Mucosa of descending colon (tissue), 3 donors: ENCODE data around the gene ANKRD33B. TPM values are rescaled to one million over a fixed set of nuclear protein-coding genes. Genes with fewer than 3 reads are reported as not detected.

Source experiments
- ATAC-seq: fragments of 200-7000 bp; cut with Tn5 transposase; one replicate; pipeline ENCODE4 v1.9.1; 2020; ENCODE audit warnings: mild to moderate bottlenecking, moderate library complexity
- DNase-seq, 3 donors: peaks; one replicate each; pipeline ENCODE4 v3.0.0-alpha.2; 2020
- H3K36me3 ChIP-seq: fragments of 200-600 bp; one replicate; pipeline ENCODE4 v1.8.0; 2021; ENCODE audit warnings: low read depth, mild to moderate bottlenecking
- H3K4me1 ChIP-seq: fragments of 200-600 bp; one replicate; pipeline ENCODE4 v1.8.0; 2021; ENCODE audit warnings: low read depth, mild to moderate bottlenecking
- H3K4me3 ChIP-seq: fragments of 200-600 bp; one replicate; pipeline ENCODE4 v1.8.0; 2021; ENCODE audit warnings: mild to moderate bottlenecking
- H3K9me3 ChIP-seq: fragments of 200-600 bp; one replicate; pipeline ENCODE4 v1.8.0; 2021; ENCODE audit warnings: mild to moderate bottlenecking
- intact Hi-C, 2 donors: fragments of 100-400 bp; cut with DNase I in 1 of 2; cut with micrococcal nuclease in 1 of 2; formaldehyde crosslinking; loops; one replicate each; pipeline versions ENCODE4 v1.11.0 to v1.11.1; 2022; cut with DNase I, micrococcal nuclease
- total RNA-seq, 3 donors: library from RNA; stranded (reverse); fragmentation: NEBNext Ultra II Directional in 2 of 3; extraction: Animal tissue kit (Norgen Biotek cat#: 25700) in 2 of 3; gene quantifications; one replicate each; pipeline versions ENCODE4 v1.2.1 to v1.2.4, GENCODE V29; 2021 to 2023
- TF ChIP-seq, protein P1 (sequence below): fragments of 200-600 bp; IDR thresholded peaks from one replicate; pipeline ENCODE4 v1.8.0; 2022; ENCODE audit warnings: antibody characterized with exemption, mild to moderate bottlenecking
- donor health status: DM: no; HTN: no; CAD: no; lungs with moderate emphysema.
- donor health status: DM: no; HTN: no; CAD: no.
- donor health status: DM: no; HTN: yes; CAD: no.

Gene ANKRD33B
- total RNA-seq, 3 donors from 2014 or later = 0.96 to 3.3 (median 1.7) TPM

DNA sequence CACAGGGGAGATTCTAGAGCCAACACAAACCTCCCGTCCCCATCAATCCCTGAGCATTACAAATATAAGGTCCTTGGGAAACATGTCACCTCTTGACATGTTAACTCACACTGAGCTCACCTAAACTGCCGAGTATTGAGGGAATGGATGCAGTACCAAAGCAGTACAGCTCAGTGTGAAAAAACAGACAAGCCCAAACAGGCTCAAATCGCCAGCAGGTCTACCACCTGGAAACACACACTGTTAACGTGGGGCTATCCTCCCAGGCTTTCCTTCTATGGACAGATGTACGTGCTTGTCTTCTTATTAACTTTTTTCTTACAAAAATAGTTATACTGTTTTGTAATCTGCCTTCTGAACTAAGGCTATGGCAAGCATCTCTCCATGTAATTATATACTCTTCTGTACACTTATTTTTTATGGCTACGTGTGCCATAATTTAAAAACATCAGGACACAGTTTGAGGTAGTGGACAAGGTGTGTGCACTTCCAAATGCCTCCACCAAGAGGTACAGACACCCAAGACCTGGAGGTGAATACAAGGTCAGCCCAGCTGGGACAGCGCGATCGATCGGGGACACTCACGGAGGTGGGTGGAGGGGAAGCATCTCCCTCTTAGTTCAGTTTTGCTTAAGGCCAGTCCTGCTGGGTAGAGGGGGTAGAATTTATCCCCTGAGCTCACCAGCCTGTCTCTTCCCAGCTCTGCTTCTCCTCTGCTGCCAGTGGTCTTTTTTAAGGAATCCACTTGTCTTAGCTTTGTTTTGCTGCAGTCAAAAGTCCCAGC lies 120.6 kb downstream of the ANKRD33B start:
- no peaks in the 10 kb centered on the region for H3K4me1 ChIP-seq
- H3K4me3 ChIP-seq = no peak overlapping the region
- intact Hi-C loops = no loop called here
- no peak for DNase-seq
- ATAC-seq = no peak
- H3K36me3 ChIP-seq = no peaks in the 10 kb centered on the region
- no peaks in the 10 kb centered on the region for H3K9me3 ChIP-seq
- TF ChIP-seq, protein P1, sequence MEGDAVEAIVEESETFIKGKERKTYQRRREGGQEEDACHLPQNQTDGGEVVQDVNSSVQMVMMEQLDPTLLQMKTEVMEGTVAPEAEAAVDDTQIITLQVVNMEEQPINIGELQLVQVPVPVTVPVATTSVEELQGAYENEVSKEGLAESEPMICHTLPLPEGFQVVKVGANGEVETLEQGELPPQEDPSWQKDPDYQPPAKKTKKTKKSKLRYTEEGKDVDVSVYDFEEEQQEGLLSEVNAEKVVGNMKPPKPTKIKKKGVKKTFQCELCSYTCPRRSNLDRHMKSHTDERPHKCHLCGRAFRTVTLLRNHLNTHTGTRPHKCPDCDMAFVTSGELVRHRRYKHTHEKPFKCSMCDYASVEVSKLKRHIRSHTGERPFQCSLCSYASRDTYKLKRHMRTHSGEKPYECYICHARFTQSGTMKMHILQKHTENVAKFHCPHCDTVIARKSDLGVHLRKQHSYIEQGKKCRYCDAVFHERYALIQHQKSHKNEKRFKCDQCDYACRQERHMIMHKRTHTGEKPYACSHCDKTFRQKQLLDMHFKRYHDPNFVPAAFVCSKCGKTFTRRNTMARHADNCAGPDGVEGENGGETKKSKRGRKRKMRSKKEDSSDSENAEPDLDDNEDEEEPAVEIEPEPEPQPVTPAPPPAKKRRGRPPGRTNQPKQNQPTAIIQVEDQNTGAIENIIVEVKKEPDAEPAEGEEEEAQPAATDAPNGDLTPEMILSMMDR = no peak

DNA sequence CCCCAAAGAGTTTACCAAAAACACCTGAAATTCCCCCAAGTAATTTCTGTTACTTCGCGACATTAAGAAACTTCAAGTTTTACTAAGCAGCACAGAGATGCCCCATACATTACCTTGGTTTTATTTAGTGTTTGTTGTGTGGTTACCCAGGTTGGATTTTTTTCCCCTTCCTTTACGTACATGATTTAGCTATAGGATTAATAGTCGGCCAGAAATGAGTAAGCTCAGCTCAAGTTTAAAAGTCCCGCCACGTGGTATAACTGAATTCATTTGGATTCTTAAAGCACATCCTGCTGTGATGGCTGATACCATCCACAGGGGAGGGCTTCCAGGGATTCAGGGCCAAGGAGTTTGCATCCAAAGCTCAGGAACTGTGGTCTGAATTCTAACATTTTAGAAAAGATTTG lies 121.2 kb downstream of the ANKRD33B start:
- ATAC-seq = no peak
- TF ChIP-seq, protein P1 = no peak
- no peaks in the 10 kb centered on the region for H3K4me1 ChIP-seq
- no peaks in the 10 kb centered on the region for H3K9me3 ChIP-seq
- intact Hi-C loops = no loop called here
- H3K36me3 ChIP-seq = no peaks in the 10 kb centered on the region
- no peak overlapping the region for H3K4me3 ChIP-seq
- no peak for DNase-seq

DNA sequence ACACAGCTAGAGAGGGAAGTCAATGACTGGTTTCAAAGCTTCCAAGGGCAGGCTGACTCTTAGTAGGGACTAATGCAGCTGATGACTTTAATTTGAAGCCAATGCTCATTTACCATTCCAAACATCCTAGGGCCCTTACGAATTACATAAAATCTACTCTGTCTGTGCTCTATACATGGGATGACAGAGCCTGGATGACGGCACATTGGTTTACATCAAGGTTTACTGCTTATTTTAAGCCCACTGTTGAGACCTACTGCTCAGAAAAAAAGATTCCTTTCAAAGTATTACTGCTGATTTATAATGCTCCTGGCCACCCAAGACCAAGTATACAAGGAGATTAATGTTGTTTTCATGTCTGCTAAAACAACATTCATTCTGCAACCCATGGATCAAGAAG lies 123.0 kb downstream of the ANKRD33B start:
- DNase-seq = no peak
- H3K4me1 ChIP-seq = no peaks in the 10 kb centered on the region
- no peaks in the 10 kb centered on the region for H3K9me3 ChIP-seq
- ATAC-seq = no peak
- H3K36me3 ChIP-seq = no peaks in the 10 kb centered on the region
- TF ChIP-seq, protein P1 = no peak
- intact Hi-C loops = no loop called here
- no peak overlapping the region for H3K4me3 ChIP-seq

DNA sequence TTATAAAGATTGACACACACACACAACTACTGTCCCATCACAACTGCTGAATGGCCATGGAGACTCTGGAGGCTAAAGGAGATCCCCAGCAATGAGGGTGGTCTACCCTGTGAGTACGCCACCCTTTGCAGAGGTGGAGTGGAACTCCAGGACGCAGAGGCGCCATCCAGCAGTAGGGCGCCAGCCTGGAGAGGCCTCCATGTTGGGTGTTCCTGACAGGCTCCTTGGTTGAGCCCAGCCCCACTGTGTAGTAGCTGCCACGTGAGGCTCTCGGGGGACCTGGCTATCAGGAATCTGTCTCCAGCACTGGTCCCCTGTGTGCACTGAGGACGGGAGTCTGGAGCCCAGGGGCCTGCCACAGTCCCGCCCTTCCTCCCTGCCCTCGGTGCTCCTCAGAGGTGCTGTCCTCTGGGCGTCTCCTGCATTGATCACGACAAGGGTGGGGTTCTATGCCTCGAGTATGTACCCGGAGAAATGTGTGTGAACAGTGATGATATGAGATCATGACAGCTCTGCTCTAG lies 124.8 kb downstream of the ANKRD33B start:
- TF ChIP-seq, protein P1 = no peak
- Histone ChIP-seq H3K36me3 (no peaks in the 10 kb centered on the region), H3K4me3 (no peak overlapping the region), H3K4me1 (no peaks in the 10 kb centered on the region), H3K9me3 (no peaks in the 10 kb centered on the region)
- ATAC-seq (no peak), DNase-seq (no peak)
- intact Hi-C loops = no loop called here

DNA sequence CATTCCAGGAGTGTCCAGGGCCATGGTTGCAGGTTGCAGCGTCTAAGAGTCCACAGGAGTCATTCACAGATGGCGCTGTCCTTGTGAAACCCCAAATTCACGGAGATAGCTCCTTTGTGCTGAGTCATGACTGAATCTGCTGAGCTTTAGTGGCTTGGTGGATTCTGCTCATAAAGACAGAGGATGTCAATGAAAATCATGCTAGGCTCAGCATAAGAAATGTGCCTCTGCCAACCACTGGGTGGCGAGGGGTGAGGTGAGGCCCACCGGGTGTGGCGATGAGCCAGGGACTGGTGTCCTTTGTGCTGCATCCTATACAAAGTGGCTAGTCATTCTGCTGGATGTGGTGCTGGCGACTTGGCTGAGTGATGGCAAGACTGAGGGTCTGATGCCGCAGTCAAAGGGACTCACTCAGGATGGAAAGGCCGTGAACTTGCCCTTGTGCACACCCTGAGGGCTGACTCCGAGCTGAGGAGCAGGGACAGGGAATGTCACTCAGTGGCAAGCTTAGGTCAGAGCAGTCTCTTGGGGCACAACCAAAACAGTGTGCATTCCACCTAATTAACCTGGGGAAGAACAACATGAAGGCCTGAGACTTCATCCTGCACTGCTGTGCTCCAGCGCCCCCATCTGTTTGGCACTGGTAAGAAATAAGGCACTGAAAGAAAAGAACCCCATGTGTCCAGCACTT lies 125.7 kb downstream of the ANKRD33B start:
- intact Hi-C loops = no loop called here
- ATAC-seq (peak; percentile 22), DNase-seq (no peak)

More for the DNA sequence above, 125.7 kb downstream of the ANKRD33B start:
- no peaks in the 10 kb centered on the region for H3K4me1 ChIP-seq
- no peaks in the 10 kb centered on the region for H3K36me3 ChIP-seq
- H3K4me3 ChIP-seq = no peak overlapping the region
- TF ChIP-seq, protein P1 = no peak
- H3K9me3 ChIP-seq = no peaks in the 10 kb centered on the region
